WTC11 (cell line): ENCODE results near the gene METTL18. TPM values are rescaled to one million over a fixed set of nuclear protein-coding genes. Genes with fewer than 3 reads are reported as not detected.

Source experiments
- ATAC-seq: fragments of 200-7000 bp; cut with Tn5 transposase; 2 replicates; pipeline ENCODE4 v1.10.0; 2021; ENCODE audit warnings: mild to moderate bottlenecking, moderate library complexity
- CTCF ChIA-PET: fragments of 300-600 bp; sonication (Branson Sonifier 250); formaldehyde crosslinking; loops from one replicate; lab custom pipeline; 2021; ENCODE audit warnings: antibody characterized with exemption; lab: Charles Lee
- POLR2A ChIA-PET: fragments of 350-600 bp; sonication (Branson Sonifier 250); formaldehyde crosslinking; loops from one replicate; lab custom pipeline; 2021; ENCODE audit warnings: antibody characterized with exemption; lab: Charles Lee
- DNase-seq: peaks from one replicate; pipeline ENCODE4 v3.0.0; 2021; ENCODE audit warnings: low spot score
- H3K27ac Mint-ChIP-seq: 2 replicates; pipeline ENCODE4 v1.8.0; 2021; ENCODE audit warnings: mixed read lengths
- H3K27me3 Mint-ChIP-seq: 2 replicates; pipeline ENCODE4 v1.8.0; 2021; ENCODE audit warnings: low read depth, mild to moderate bottlenecking, moderate library complexity, mixed read lengths
- H3K36me3 Mint-ChIP-seq: 2 replicates; pipeline ENCODE4 v1.8.0; 2021; ENCODE audit warnings: mixed read lengths
- H3K4me1 Mint-ChIP-seq: 2 replicates; pipeline ENCODE4 v1.8.0; 2022; ENCODE audit warnings: mixed read lengths
- H3K4me3 Mint-ChIP-seq: 2 replicates; pipeline ENCODE4 v1.8.0; 2021; ENCODE audit warnings: mild to moderate bottlenecking, moderate library complexity, mixed read lengths
- H3K9me3 Mint-ChIP-seq: 2 replicates; pipeline ENCODE4 v1.8.0; 2021; ENCODE audit warnings: mixed read lengths
- CREM ChIP-seq: sonication (generic); formaldehyde crosslinking; IDR thresholded peaks from 2 replicates; pipeline ENCODE4 v1.8.1; 2022; ENCODE audit warnings: mild to moderate bottlenecking, missing genetic modification reagents, moderate library complexity
- E2F4 ChIP-seq: sonication (generic); formaldehyde crosslinking; IDR thresholded peaks from 2 replicates; pipeline ENCODE4 v1.8.1; 2022; ENCODE audit warnings: low read depth, mild to moderate bottlenecking, moderate library complexity, missing genetic modification reagents, borderline replicate concordance
- ETV6 ChIP-seq: sonication (generic); formaldehyde crosslinking; IDR thresholded peaks from 2 replicates; pipeline ENCODE4 v1.8.1; 2022; ENCODE audit warnings: mild to moderate bottlenecking, missing genetic modification reagents
- HMGXB4 ChIP-seq: sonication (generic); formaldehyde crosslinking; IDR thresholded peaks from 2 replicates; pipeline ENCODE4 v1.8.1; 2023; ENCODE audit warnings: mild to moderate bottlenecking, moderate library complexity, missing genetic modification reagents
- KAT7 ChIP-seq: sonication (generic); formaldehyde crosslinking; IDR thresholded peaks from 2 replicates; pipeline ENCODE4 v1.8.1; 2023; ENCODE audit warnings: missing genetic modification reagents, mild to moderate bottlenecking, borderline replicate concordance
- NFE2L1 ChIP-seq: sonication (generic); formaldehyde crosslinking; IDR thresholded peaks from 2 replicates; pipeline ENCODE4 v1.8.1; 2023; ENCODE audit warnings: missing genetic modification reagents
- NFYB ChIP-seq: sonication (generic); formaldehyde crosslinking; conservative IDR thresholded peaks from 2 replicates; pipeline ENCODE4 v1.8.0; 2022; ENCODE audit warnings: low read depth, missing genetic modification reagents
- NR3C1 ChIP-seq: sonication (generic); formaldehyde crosslinking; conservative IDR thresholded peaks from 2 replicates; pipeline ENCODE4 v1.8.1; 2023; ENCODE audit warnings: low read depth, mild to moderate bottlenecking, missing genetic modification reagents
- SMAD3 ChIP-seq: sonication (generic); formaldehyde crosslinking; IDR thresholded peaks from 2 replicates; pipeline ENCODE4 v1.8.0; 2022; ENCODE audit warnings: missing genetic modification reagents, mild to moderate bottlenecking, borderline replicate concordance
- TCF7 ChIP-seq: sonication (generic); formaldehyde crosslinking; IDR thresholded peaks from 2 replicates; pipeline ENCODE4 v1.8.0; 2022; ENCODE audit warnings: mild to moderate bottlenecking, low read depth, missing genetic modification reagents, moderate library complexity
- TEAD1 ChIP-seq: sonication (generic); formaldehyde crosslinking; IDR thresholded peaks from 2 replicates; pipeline ENCODE4 v1.8.0; 2022; ENCODE audit warnings: mild to moderate bottlenecking, missing genetic modification reagents
- ZMAT4 ChIP-seq: fragments of 250-450 bp; sonication (Bioruptor Pico); IDR thresholded peaks from 2 replicates; pipeline ENCODE4 v1.9.0; 2021; ENCODE audit warnings: mild to moderate bottlenecking
- ZNF232 ChIP-seq: sonication (generic); formaldehyde crosslinking; IDR thresholded peaks from 2 replicates; pipeline ENCODE4 v1.8.0; 2022; ENCODE audit warnings: mild to moderate bottlenecking, missing genetic modification reagents
- ZNF263 ChIP-seq: sonication (generic); formaldehyde crosslinking; IDR thresholded peaks from 2 replicates; pipeline ENCODE4 v1.8.1; 2022; ENCODE audit warnings: low read depth, mild to moderate bottlenecking, moderate library complexity, missing genetic modification reagents
- ZNF396 ChIP-seq: fragments of 250-450 bp; sonication (Bioruptor Pico); IDR thresholded peaks from 2 replicates; pipeline ENCODE4 v1.8.0; 2021; ENCODE audit warnings: mild to moderate bottlenecking, moderate library complexity, borderline replicate concordance
- ZNF532 ChIP-seq: fragments of 250-450 bp; sonication (Bioruptor Pico); IDR thresholded peaks from 2 replicates; pipeline ENCODE4 v1.9.0; 2021; ENCODE audit warnings: mild to moderate bottlenecking, borderline replicate concordance
- ZSCAN18 ChIP-seq: fragments of 250-450 bp; sonication (Bioruptor Pico); IDR thresholded peaks from 2 replicates; pipeline ENCODE4 v2.1.2; 2022; ENCODE audit warnings: mild to moderate bottlenecking, moderate library complexity
- total RNA-seq: library from RNA; stranded (reverse); gene quantifications from 3 replicates; pipeline ENCODE4 v1.2.3, GENCODE V29; 2021
- TF ChIP-seq, protein P1 (sequence below): sonication (generic); formaldehyde crosslinking; IDR thresholded peaks from 2 replicates; pipeline ENCODE4 v1.8.0; 2022; ENCODE audit warnings: mild to moderate bottlenecking, missing genetic modification reagents
- TF ChIP-seq, protein P2 (sequence below): sonication (generic); formaldehyde crosslinking; IDR thresholded peaks from 2 replicates; pipeline ENCODE4 v1.8.0; 2022; ENCODE audit warnings: mild to moderate bottlenecking, missing genetic modification reagents
- TF ChIP-seq, protein P3 (sequence below): sonication (generic); formaldehyde crosslinking; IDR thresholded peaks from 2 replicates; pipeline ENCODE4 v1.8.0; 2023; ENCODE audit warnings: mild to moderate bottlenecking, missing genetic modification reagents

Gene METTL18
- total RNA-seq, 1 experiment from 2014 or later = 7.7 TPM

GRCh38 chr1:169814265-169814664, 19.6 kb upstream of the METTL18 start:
- no peaks in the 10 kb centered on the region for H3K27me3 Mint-ChIP-seq
- ChIA-PET CTCF (no interaction called here), POLR2A (no interaction called here)
- no peak for ATAC-seq
- DNase-seq = no peak
- TF ChIP-seq TEAD1 (CRISPR knock-in tag) (no peak), TCF7 (CRISPR knock-in tag) (no peak)
- H3K4me3 Mint-ChIP-seq = no peak overlapping the region
- H3K27ac Mint-ChIP-seq = no peak overlapping the region
- peaks cover 58% of the 10 kb centered on the region for H3K36me3 Mint-ChIP-seq
- peaks cover 29% of the 10 kb centered on the region for H3K9me3 Mint-ChIP-seq
- H3K4me1 Mint-ChIP-seq = no peaks in the 10 kb centered on the region

DNA sequence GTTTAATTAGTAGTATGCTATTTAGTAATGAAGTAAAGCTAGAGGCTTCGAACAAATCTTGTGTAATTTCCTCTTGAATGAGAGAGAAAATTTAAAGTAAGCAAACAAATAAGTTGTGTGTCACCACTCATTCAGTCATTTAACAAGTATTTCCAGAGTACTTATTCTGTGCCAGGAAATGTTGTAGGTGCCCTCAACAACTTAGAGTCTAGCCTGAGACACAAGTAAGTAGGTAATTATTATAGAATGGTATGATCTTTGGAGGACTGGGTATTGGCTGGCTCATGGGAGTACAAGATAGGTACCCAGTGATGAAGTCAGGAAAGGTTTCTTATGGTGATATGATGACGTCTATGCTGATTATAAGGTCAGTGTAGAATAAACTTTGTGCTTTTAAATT, 17.4 kb upstream of the METTL18 start:
- H3K4me1 Mint-ChIP-seq = no peaks in the 10 kb centered on the region

More for the DNA sequence above, 17.4 kb upstream of the METTL18 start:
- Mint-ChIP-seq H3K9me3 (peaks cover 24% of the 10 kb centered on the region), H3K4me3 (no peak overlapping the region), H3K36me3 (peaks cover 49% of the 10 kb centered on the region), H3K27me3 (no peaks in the 10 kb centered on the region), H3K27ac (no peak overlapping the region)
- CTCF ChIA-PET = no interaction called here
- POLR2A ChIA-PET = no interaction called here
- no peak for DNase-seq
- TF ChIP-seq, protein P1, sequence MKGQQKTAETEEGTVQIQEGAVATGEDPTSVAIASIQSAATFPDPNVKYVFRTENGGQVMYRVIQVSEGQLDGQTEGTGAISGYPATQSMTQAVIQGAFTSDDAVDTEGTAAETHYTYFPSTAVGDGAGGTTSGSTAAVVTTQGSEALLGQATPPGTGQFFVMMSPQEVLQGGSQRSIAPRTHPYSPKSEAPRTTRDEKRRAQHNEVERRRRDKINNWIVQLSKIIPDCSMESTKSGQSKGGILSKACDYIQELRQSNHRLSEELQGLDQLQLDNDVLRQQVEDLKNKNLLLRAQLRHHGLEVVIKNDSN = no peak
- TF ChIP-seq ZNF532 (CRISPR knock-in tag) = no peak
- no peak for TF ChIP-seq NR3C1 (CRISPR knock-in tag)
- TF ChIP-seq NFYB (CRISPR knock-in tag) = no peak
- no peak for TF ChIP-seq ZNF263 (CRISPR knock-in tag)
- TF ChIP-seq KAT7 (CRISPR knock-in tag) = no peak
- TF ChIP-seq E2F4 = no peak
- no peak for TF ChIP-seq ZMAT4 (CRISPR knock-in tag)
- TF ChIP-seq ETV6 (CRISPR knock-in tag) = no peak
- no peak for TF ChIP-seq ZNF232
- no peak for TF ChIP-seq ZNF396 (CRISPR knock-in tag)
- TF ChIP-seq, protein P2, sequence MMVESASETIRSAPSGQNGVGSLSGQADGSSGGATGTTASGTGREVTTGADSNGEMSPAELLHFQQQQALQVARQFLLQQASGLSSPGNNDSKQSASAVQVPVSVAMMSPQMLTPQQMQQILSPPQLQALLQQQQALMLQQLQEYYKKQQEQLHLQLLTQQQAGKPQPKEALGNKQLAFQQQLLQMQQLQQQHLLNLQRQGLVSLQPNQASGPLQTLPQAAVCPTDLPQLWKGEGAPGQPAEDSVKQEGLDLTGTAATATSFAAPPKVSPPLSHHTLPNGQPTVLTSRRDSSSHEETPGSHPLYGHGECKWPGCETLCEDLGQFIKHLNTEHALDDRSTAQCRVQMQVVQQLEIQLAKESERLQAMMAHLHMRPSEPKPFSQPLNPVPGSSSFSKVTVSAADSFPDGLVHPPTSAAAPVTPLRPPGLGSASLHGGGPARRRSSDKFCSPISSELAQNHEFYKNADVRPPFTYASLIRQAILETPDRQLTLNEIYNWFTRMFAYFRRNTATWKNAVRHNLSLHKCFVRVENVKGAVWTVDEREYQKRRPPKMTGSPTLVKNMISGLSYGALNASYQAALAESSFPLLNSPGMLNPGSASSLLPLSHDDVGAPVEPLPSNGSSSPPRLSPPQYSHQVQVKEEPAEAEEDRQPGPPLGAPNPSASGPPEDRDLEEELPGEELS = no peak
- TF ChIP-seq CREM (CRISPR knock-in tag) = no peak
- TF ChIP-seq TCF7 (CRISPR knock-in tag) = no peak
- TF ChIP-seq, protein P3, sequence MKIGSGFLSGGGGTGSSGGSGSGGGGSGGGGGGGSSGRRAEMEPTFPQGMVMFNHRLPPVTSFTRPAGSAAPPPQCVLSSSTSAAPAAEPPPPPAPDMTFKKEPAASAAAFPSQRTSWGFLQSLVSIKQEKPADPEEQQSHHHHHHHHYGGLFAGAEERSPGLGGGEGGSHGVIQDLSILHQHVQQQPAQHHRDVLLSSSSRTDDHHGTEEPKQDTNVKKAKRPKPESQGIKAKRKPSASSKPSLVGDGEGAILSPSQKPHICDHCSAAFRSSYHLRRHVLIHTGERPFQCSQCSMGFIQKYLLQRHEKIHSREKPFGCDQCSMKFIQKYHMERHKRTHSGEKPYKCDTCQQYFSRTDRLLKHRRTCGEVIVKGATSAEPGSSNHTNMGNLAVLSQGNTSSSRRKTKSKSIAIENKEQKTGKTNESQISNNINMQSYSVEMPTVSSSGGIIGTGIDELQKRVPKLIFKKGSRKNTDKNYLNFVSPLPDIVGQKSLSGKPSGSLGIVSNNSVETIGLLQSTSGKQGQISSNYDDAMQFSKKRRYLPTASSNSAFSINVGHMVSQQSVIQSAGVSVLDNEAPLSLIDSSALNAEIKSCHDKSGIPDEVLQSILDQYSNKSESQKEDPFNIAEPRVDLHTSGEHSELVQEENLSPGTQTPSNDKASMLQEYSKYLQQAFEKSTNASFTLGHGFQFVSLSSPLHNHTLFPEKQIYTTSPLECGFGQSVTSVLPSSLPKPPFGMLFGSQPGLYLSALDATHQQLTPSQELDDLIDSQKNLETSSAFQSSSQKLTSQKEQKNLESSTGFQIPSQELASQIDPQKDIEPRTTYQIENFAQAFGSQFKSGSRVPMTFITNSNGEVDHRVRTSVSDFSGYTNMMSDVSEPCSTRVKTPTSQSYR = no peak
- no peak for TF ChIP-seq ZSCAN18 (CRISPR knock-in tag)
- TF ChIP-seq HMGXB4 (CRISPR knock-in tag) = no peak
- no peak for TF ChIP-seq NFE2L1
- TF ChIP-seq SMAD3 (CRISPR knock-in tag) = no peak
- ATAC-seq = no peak
